Measurements from ENCODE around the gene PSD4.

The PSD4 gene

DNA sequence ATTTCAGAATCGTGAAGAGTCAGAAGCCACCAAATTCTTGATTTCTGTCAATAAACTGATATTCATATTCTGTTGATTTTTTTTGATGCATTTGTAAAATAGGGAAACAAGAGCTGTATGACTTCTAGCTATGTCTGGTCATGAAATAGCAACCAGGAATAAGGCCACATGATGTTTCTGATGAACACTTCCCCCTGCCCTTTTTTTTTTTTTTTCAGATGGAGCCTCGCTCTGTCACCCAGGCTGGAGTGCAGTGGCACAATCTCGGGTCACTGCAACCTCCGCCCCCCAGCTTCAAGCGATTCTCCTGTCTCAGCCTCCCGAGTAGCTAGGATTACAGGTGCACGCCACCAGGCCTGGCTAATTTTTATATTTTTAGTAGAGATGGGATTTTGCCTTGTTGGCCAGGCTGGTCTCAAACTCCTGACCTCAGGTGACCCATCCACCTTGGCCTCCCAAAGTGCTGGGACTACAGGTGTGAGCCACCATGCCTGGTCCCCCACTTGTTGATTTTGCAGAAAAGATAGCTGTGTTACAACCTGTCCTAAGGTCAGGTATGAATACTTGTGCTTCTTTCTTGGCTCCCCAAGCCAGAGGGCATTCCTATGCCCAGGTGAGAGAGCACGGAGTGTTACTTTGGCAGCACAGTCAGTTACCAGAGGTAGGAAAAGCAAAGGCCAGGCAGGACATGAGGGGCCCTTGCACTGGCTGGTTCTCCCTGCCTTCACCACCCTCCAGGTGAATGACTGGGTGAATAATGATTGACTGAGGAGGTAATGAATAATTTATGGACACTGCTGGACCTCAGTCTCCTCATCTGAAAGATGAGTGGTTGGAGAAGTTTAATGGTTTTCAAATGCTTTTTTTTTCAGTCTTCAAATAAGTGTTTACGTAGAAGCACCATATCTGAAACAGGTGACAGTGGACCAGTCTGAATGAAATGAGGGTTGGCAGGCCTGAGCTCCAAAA lies 65.4 kb downstream of the PSD4 start:
- no peak for DNase-seq (ENCODE audit: low read depth)

- no peak for DNase-seq (ENCODE audit: low read depth)
These were observed 66.6 kb downstream of the PSD4 start for GRCh38 chr2:113240150-113240914.

- DNase-seq (ENCODE audit: low read depth): peak; percentile 43
These were observed 67.4 kb downstream of the PSD4 start for GRCh38 chr2:113240915-113241911.

- DNase-seq (ENCODE audit: low read depth): no peak
These were observed 68.6 kb downstream of the PSD4 start for GRCh38 chr2:113242327-113242726.

- DNase-seq (ENCODE audit: low read depth): no peak
These were observed 71.5 kb downstream of the PSD4 start for GRCh38 chr2:113245276-113245711.

DNA sequence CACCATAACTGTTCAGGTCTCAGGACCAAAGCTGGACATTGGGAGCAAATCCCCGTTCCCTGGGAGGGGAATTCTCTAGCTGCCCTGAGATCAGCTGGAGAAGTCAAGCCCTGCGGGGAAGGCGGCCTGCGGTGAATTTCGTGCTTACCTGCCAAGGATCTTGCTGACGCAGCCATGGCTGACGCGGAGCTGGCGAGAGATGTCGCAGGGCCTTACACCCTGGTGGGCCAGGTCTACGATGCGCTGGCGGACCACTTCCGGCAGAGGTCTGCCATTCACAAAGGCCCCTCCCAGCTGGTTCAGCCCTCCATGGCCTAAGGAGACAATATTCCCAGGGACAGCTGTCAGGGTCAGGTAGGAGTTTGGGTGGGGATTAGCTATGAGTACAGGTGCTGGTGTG lies 72.8 kb downstream of the PSD4 start:
- no peak for DNase-seq (ENCODE audit: low read depth)

- DNase-seq (ENCODE audit: low read depth): peak; percentile 58
These were observed 75.4 kb downstream of the PSD4 start for GRCh38 chr2:113248997-113249770.

- DNase-seq (ENCODE audit: low read depth): no peak
These were observed 77.3 kb downstream of the PSD4 start for GRCh38 chr2:113251118-113251517.

- no peak for DNase-seq (ENCODE audit: low read depth)
These were observed 78.3 kb downstream of the PSD4 start for GRCh38 chr2:113252047-113252590.

- DNase-seq (ENCODE audit: low read depth): no peak
These were observed 79.7 kb downstream of the PSD4 start for GRCh38 chr2:113253453-113253852.

DNA sequence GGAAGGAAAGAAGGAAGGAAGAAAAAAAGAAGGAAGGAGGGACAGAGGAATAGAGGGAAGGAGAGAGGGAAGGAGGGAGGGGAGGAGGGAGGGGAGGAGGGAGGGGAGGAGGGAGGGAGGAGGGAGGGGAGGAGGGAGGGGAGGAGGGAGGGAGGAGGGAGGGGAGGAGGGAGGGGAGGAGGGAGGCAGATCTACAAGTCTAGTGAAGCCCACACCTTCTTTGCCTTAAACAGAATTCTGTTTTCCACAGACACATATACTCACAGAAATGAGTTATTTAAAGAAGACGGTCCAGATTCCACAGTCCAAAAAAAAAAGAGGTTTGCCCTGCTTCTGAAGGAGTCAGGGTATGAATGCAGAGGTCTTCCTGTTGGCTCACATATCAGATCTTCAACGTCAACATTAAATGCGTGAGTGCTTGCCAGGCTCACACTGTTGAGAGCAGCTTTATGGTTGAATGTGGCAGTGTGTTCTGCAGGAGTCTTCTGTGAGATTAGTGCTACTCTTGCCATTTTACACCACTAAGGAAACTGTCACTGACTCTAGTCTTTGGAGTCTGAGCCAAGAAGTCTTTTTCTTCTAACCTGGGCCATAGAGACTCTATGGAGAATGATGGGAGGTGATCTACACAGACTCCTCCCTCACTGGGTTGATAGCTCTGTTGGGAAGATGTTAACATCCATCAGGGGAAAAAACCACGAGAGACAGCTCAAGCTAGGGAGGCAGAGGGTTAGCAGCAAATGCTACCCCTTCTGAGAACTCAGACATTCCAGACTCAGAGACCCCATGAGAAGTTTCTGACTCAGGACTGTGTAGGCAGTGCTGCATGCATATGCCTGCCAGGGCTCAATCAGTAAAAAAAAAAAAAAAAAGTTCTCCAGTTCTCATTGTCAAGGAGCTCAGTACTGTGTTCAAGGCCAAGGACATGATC lies 81.6 kb downstream of the PSD4 start:
- no peak for DNase-seq (ENCODE audit: low read depth)

GRCh38 chr2:113257516-113258264 lies 83.9 kb downstream of the PSD4 start:
- DNase-seq (ENCODE audit: low read depth): no peak

GRCh38 chr2:113258471-113259147 lies 84.8 kb downstream of the PSD4 start:
- no peak for DNase-seq (ENCODE audit: low read depth)
